ENCODE measurements around the gene TAS2R41.
"Not testable (repeated sequence)": the region's sequence is repeated elsewhere in the genome, so short reads cannot be mapped to it uniquely, and the experiment has no call there.

DNA sequence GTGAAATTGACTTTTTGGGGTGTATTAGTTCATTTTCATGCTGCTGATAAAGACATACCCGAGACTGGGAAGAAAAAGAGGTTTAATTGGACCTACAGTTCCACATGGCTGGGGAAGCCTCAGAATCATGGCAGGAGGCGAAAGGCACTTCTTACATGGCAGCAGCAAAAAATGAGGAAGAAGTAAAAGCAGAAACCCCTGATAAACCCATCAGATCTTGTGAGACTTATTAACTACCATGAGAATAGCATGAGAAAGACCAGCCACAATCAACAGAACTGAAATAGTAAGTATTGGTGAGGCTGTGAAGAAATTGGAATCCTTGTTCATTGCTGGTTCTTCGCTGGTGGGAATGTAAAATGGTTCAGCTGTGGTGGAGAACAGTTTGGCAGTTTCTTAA is 8.6 kb downstream of the TAS2R41 start:
- not testable (repeated sequence) for TF ChIP-seq POLR2A (IDR thresholded peaks at IDR 0.05; ENCODE audit: low read depth, low read length); TAF1 (IDR thresholded peaks at IDR 0.05; ENCODE audit: borderline replicate concordance, low read depth, low read length)

Data from GM12892 (cell line).